AG04450 (cell line): ENCODE measurements around the gene SPATS2L. TPM values are rescaled to one million over a fixed set of nuclear protein-coding genes. Genes with fewer than 3 reads are reported as not detected.

Experiments
- CTCF ChIA-PET: fragments of 300-600, 350-600 bp; formaldehyde crosslinking; extraction: SDS; loops from one replicate; lab custom pipeline; 2022; ENCODE audit warnings: antibody characterized with exemption, inconsistent platforms; lab: Charles Lee
- POLR2A ChIA-PET: fragments of 350-600 bp; formaldehyde crosslinking; extraction: SDS; loops from one replicate; lab custom pipeline; 2021; ENCODE audit warnings: antibody characterized with exemption, inconsistent platforms; lab: Yijun Ruan, JAX
- DNase-seq: peaks from one replicate; pipeline ENCODE4 v3.0.0-alpha.2; 2011; ENCODE audit warnings: low read depth, low spot score
- H3K27ac ChIP-seq: one replicate; pipeline ENCODE4 v1.5.1; 2012; ENCODE audit warnings: low read depth, low read length, control low read depth
- H3K27me3 ChIP-seq: one replicate; pipeline ENCODE4 v1.6.0; 2012; ENCODE audit warnings: low read length; ENCODE audit not compliant: control insufficient read depth, insufficient read depth
- H3K4me3 ChIP-seq: 2 replicates; pipeline ENCODE4 v1.5.1; 2011; ENCODE audit warnings: mild to moderate bottlenecking, low read depth, low read length, control low read depth
- H3K9me3 ChIP-seq: 2 replicates; pipeline ENCODE4 v1.5.1; 2012; ENCODE audit warnings: low read length; ENCODE audit not compliant: control insufficient read depth, insufficient read depth
- CTCF ChIP-seq: IDR thresholded peaks from 2 replicates; pipeline ENCODE4 v1.5.1; 2011; ENCODE audit warnings: low read depth, low read length, control low read depth, inconsistent platforms
- polyA plus RNA-seq: library from polyadenylated mRNA; depleted of rRNA; stranded (reverse); fragments of >200 nt; gene quantifications from 2 replicates; pipeline ENCODE4 v1.2.3, GENCODE V29; 2011

Gene SPATS2L
- polyA plus RNA-seq, 1 experiment: 361 TPM

GRCh38 chr2:200347301-200347700, 40.8 kb downstream of the SPATS2L start:
- Histone ChIP-seq H3K9me3 (no peaks in the 10 kb centered on the region), H3K27me3 (no peaks in the 10 kb centered on the region), H3K4me3 (no peak overlapping the region), H3K27ac (no peak overlapping the region)
- ChIA-PET POLR2A (no interaction called here), CTCF (interaction anchor here (0.8 to 3.0 kb wide), 5 partner anchors 39 to 376 kb away, joined by 3 to 8 read pairs (median 4); no protein-coding TSS in a partner anchor)
- TF ChIP-seq CTCF: no peak
- DNase-seq: no peak

- H3K27ac ChIP-seq: no peak overlapping the region
- ChIA-PET POLR2A (no interaction called here), CTCF (interaction anchor here (1.1 to 3.0 kb wide), 2 partner anchors 132 to 364 kb away, joined by 3 to 8 read pairs; no protein-coding TSS in a partner anchor)
- no peaks in the 10 kb centered on the region for H3K9me3 ChIP-seq
- H3K27me3 ChIP-seq: no peaks in the 10 kb centered on the region
- H3K4me3 ChIP-seq: no peak overlapping the region
- DNase-seq: no peak
- TF ChIP-seq CTCF: no peak
Observed at GRCh38 chr2:200348897-200349563, 42.5 kb downstream of the SPATS2L start.

GRCh38 chr2:200349868-200350267, 43.4 kb downstream of the SPATS2L start:
- Histone ChIP-seq H3K4me3 (no peak overlapping the region), H3K27ac (no peak overlapping the region), H3K9me3 (no peaks in the 10 kb centered on the region), H3K27me3 (no peaks in the 10 kb centered on the region)
- DNase-seq: no peak
- POLR2A ChIA-PET: no interaction called here
- CTCF ChIA-PET: no interaction called here
- TF ChIP-seq CTCF: no peak

GRCh38 chr2:200350850-200351285, 44.4 kb downstream of the SPATS2L start:
- Histone ChIP-seq H3K9me3 (no peaks in the 10 kb centered on the region), H3K27ac (peak overlapping the region; percentile 25), H3K4me3 (no peak overlapping the region), H3K27me3 (no peaks in the 10 kb centered on the region)
- ChIA-PET POLR2A (no interaction called here), CTCF (interaction anchor here (1.5 kb wide), 1 partner anchor 366 kb away, joined by 4 read pairs; no protein-coding TSS in a partner anchor)
- DNase-seq: no peak
- TF ChIP-seq CTCF: no peak

GRCh38 chr2:200351815-200352214, 45.3 kb downstream of the SPATS2L start:
- Histone ChIP-seq H3K27ac (no peak overlapping the region), H3K27me3 (no peaks in the 10 kb centered on the region), H3K9me3 (no peaks in the 10 kb centered on the region), H3K4me3 (no peak overlapping the region)
- DNase-seq: no peak
- ChIA-PET POLR2A (no interaction called here), CTCF (interaction anchor here (1.5 kb wide), 1 partner anchor 367 kb away, joined by 4 read pairs; no protein-coding TSS in a partner anchor)
- no peak for TF ChIP-seq CTCF
